HG03280 (cell line): ENCODE measurements around the gene CDC42BPG.

Source experiments
- ATAC-seq: cut with Tn5 transposase; IDR thresholded peaks from one replicate; pipeline ENCODE4 v1.9.1; 2021; ENCODE audit warnings: mild to moderate bottlenecking, moderate library complexity; ENCODE audit not compliant: unreplicated experiment

The CDC42BPG gene

GRCh38 chr11:64880240-64881001 is 36.0 kb upstream of the CDC42BPG start:
- ATAC-seq: no peak

GRCh38 chr11:64879244-64879900 is 34.9 kb upstream of the CDC42BPG start:
- no peak for ATAC-seq

DNA sequence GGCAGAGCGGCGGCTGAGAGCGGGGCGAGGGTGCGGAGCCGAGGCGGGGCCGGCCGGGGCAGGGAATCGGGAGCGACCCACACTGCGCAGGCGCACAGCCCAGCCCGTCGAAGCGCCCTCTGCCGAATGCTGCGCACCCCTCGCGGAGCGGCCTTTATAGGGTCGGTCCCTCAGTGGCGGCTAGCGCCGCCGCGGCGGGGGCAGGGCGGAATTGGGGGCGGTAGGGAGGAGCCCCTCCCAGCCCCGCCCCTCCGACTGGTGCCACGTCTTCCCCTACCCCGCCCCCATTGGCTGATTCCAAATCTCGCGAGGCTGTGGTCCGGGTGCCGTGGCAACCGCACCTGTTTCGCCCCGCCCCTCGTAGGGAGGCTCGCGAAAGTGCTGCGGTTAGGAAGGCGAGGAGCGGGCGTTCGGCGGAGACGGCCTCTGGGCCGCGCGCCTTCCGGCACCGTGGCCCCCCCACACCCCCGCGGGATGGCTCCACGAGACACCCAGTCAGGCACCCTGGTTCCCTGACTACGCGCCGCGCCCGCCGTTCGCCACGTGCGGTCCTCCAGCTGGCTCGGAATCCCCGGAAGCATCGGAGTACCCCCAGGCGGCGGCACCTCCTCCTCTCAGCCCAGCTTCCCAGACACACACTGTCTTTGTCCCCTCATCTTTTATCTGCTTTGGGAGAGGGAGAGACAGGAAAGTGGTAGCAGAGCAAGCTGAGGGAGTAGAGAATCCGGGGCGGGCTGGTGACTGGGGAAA is 34.2 kb upstream of the CDC42BPG start, which contains the start of gene EHD1:
EHD1 (minus strand) TSS at position 128 of the 750 bp plus-strand sequence. CDS start 157 bp downstream, outside the sequence.
- peak; percentile 71 for ATAC-seq

GRCh38 chr11:64878223-64878493 is 33.7 kb upstream of the CDC42BPG start:
- ATAC-seq: peak; percentile 7

DNA sequence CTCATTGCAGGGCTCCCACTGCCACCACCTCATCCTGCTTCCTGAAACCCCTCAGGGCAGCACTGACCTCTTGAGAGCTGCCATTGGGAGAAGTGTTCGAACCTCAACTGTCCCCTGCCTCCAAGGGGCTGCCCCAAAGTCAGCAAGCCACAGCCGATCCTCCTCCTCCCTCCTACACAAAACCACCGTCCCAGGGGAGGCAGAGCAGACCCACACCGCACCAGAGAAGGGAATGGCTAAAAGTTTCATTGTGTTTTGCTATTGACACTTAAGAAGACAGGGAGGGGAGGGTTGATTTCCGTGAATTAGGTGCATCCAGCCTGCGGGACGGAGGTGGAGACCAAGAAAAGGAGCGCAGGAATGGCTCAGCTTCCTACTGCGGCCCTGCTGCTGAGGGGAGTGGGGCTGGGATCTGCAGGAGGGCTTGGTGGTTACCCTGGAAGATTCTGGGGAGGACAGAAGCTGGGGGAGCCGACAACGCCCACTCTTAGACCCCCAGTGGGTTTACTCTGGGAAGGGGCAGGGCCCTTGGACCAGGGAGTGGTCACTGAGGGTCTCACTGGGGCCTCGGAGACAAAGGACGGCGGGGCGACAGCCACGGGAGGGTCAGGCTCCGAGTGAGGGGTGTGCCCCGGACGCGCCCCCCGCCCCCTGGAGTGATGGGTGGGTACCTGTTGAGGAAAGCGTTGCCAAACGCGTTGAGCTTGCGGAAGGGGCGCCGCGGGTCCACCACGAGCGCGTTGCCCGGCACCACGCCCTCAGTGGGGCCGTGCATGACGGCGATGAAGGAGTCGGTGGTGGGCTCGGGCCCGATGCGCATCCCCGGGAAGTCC is 33.2 kb upstream of the CDC42BPG start:
- ATAC-seq: no peak

DNA sequence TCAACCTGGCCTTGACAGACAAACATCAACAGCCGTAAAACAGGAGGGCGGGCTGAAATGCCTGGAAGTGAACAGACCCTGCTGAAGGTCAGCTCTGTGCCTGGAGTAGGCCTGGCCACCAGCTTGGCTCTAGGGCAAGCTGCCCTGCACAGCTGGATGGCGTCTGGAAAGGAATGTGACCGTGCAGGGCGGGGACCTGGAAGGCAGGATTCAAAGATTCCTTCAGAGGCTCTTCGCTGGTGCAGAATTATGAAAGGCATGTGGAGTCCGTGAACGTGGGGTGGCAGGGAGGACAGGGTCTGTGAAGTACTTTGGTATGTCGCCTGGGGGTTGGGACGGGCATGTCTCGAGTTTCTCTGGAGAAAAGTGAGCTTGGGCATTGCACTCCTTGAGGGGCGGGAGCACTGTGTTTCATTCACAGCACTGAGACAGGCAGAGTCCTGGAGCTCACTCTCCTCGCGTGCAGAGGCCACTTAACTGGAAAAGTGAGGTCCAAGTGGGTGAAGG is 32.4 kb upstream of the CDC42BPG start:
- no peak for ATAC-seq

DNA sequence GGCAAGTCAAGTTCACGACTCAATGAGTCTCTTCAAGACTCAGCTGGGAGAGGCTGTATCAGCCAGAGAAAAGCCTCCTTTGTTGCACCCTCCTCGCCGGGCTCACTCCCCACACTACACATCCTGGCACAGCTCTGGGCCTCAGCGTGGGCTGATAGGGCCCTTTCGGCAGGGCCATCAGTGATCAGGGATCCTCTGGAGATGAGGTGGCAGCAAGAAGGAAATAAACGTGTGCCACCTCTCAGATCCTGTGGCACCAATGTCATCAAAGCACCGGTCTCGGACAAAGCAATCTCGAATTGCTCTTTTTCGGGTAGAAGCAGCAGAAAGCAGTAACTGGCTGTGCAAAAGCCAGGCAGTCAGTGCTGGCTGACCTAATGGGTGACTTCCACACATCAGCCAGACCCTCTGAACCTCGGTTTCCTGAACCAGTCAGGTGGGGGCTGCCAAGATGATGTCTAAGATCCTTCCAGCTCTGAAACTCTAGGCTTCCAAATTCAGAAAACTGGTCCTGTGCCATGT is 31.8 kb upstream of the CDC42BPG start:
- ATAC-seq: no peak

DNA sequence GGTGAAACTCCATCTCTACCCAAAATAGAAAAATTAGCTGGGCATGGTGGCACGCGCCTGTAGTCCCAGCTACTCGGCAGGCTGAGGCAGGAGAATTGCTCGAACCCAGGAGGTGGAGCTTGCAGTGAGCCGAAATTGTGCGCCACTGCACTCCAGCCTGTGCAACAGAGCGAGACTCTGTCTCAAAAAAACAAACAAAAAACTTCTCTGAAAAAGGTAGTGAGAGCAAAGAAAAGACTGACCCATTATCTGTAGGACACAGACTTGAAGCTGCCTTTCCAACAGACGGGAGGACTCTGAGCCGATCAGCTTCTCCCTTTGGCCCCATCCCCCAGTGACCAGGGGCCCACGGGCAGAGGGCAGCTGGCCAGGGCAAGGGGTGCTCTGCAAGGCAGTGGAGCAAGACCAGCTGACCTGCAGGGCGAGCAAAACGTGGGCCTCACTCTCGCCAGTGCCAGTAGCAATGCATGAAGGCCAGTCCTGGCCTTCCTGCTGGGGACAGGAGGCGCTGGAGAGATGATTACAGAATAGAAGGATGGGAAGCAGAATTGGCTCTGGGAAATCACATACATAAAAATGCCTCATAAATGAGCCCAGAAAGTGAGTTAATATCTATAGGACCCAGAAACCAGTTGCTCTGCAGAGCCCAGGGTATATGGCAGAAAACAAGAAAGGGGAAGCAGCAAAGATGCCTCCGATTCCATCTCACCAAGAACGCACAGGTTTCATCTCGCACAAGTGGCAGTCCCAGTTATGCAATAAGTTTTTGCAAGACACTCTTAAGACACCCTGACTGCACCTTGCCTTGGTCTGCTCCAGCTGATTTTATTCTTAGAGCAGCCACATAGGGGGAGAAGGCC is 31.1 kb upstream of the CDC42BPG start:
- no peak for ATAC-seq

DNA sequence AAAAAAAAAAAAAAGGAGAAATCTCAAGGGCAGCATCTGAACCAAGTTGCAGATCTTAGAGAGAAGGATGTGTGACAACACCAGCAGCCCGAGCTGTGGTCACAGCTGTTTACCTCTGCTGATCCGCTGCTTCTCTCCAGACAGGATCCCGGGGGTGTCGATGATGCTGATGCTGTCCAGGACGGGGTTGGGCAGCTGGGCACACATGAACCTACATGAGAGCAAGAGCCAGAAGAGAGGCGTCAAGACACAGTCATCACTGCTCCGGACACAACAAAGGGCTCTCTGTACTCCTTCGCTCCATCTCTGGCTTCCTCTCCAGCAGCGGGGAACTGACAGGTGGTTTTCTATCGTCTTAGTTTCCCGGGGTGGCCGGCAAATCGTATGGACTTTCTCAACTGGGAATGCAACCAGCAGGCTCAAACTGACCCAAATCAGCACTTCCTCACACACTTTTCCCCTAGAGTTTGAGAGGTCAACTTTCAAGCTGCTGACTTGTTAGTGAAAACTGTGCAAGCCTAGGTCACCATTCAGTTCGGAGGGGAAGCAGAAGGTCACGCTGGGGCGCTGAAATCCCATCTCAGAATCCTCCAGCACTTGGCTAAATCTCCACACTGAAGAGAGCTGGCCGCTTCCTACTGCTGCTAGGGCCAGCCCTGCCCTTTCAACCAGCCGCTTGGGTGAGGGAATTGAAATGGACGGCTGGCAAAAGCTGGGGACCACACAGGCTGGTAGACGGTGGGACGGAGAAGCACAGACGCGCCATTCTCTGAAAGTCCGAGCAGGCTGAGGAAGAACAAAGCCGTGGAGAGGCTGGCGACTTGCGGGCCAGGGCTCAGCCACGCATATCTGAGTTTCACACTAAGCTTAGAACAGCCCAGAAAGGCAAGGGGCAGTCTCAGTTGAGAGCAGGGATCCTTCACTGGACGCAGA is 30.1 kb upstream of the CDC42BPG start:
- no peak for ATAC-seq

- no peak for ATAC-seq
Measured at GRCh38 chr11:64872790-64873488, 28.5 kb upstream of the CDC42BPG start.

GRCh38 chr11:64871492-64871891 is 27.0 kb upstream of the CDC42BPG start:
- ATAC-seq: no peak

- ATAC-seq: no peak
Measured at GRCh38 chr11:64870893-64871466, 26.5 kb upstream of the CDC42BPG start.

GRCh38 chr11:64870176-64870892 is 25.9 kb upstream of the CDC42BPG start:
- ATAC-seq: no peak

GRCh38 chr11:64869571-64870175 is 25.2 kb upstream of the CDC42BPG start:
- ATAC-seq: no peak

DNA sequence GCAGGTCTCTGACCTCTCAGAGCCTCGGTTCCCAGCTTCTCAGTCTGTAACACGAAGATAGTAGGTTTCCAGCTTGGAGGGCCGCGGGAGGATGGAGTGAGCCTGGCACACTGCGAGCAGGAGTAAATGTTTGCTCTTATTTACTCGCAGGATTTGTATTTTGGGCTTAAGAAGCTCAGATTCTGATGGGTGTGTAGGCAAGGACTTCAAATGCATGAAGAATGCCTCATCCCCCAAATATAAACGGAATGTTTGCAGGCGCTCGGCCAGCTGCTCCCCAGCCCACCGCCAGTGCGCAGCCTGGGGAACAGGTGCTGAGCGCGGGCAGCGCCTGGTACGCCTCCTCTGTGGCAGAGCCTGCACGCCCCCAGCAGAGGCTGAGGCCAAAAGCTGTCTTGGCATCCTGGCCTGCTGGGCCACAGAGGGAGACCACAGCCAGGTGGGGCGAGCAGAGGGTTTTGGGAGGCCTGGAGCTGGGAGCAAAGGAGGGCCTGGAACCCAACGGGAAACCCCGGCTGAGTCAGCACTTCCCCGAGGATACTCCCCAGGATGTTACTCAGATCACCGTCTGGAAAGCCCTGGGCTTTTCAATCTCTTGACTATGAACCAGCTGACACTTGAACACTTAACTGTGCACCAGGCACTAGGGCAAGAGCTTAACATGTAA is 24.6 kb upstream of the CDC42BPG start:
- no peak for ATAC-seq
